Forelimb muscle (tissue), 1 donor: ENCODE results near the gene EHMT2. TPM values are rescaled to one million over a fixed set of nuclear protein-coding genes. Genes with fewer than 3 reads are reported as not detected.
"Not testable (repeated sequence)": the region's sequence is repeated elsewhere in the genome, so short reads cannot be mapped to it uniquely, and the experiment has no call there.

Experiments used
- DNase-seq: peaks from one replicate; pipeline ENCODE4 v3.0.0-alpha.2; 2013; ENCODE audit warnings: low read depth
- polyA plus RNA-seq: library from polyadenylated mRNA; unstranded; fragments of 120-200 nt; gene quantifications from one replicate; pipeline ENCODE4 v1.2.1, GENCODE V29; 2013; ENCODE audit not compliant: insufficient read length

Gene EHMT2
- polyA plus RNA-seq, 1 donor, result 29.3 TPM

- DNase-seq, result no peak
Observed at GRCh38 chr6:31871046-31871659, 26.3 kb downstream of the EHMT2 start.

GRCh38 chr6:31870385-31870921, 27.0 kb downstream of the EHMT2 start:
- no peak for DNase-seq

- no peak for DNase-seq
Observed at GRCh38 chr6:31869343-31869742, 28.2 kb downstream of the EHMT2 start.

GRCh38 chr6:31868658-31868971, 28.9 kb downstream of the EHMT2 start:
- not testable (repeated sequence) for DNase-seq

- DNase-seq, result no peak
Observed at GRCh38 chr6:31865205-31866118, 32.0 kb downstream of the EHMT2 start.

GRCh38 chr6:31864818-31865204, 32.7 kb downstream of the EHMT2 start:
- DNase-seq, result no peak

GRCh38 chr6:31864123-31864562, 33.4 kb downstream of the EHMT2 start:
- DNase-seq, result not testable (repeated sequence)

- DNase-seq, result peak; percentile 99
Observed at GRCh38 chr6:31862344-31863235, 34.9 kb downstream of the EHMT2 start, which contains the start of gene NEU1. TSS of gene NEU1 (minus strand) at chr6:31862821. CDS start at chr6:31862776, 45 bp downstream.

- no peak for DNase-seq
Observed at GRCh38 chr6:31861919-31862343, 35.6 kb downstream of the EHMT2 start.

- no peak for DNase-seq
Observed at GRCh38 chr6:31861150-31861549, 36.3 kb downstream of the EHMT2 start.

- no peak for DNase-seq
Observed at GRCh38 chr6:31860349-31860748, 37.1 kb downstream of the EHMT2 start.

GRCh38 chr6:31859923-31860322, 37.6 kb downstream of the EHMT2 start:
- DNase-seq, result no peak

GRCh38 chr6:31858707-31859106, 38.8 kb downstream of the EHMT2 start:
- DNase-seq, result no peak

- DNase-seq, result not testable (repeated sequence)
Observed at GRCh38 chr6:31857774-31858173, 39.7 kb downstream of the EHMT2 start.

- DNase-seq, result not testable (repeated sequence)
Observed at GRCh38 chr6:31851980-31852718, 45.3 kb downstream of the EHMT2 start.

- no peak for DNase-seq
Observed at GRCh38 chr6:31851485-31851832, 46.0 kb downstream of the EHMT2 start.

- no peak for DNase-seq
Observed at GRCh38 chr6:31850765-31851484, 46.6 kb downstream of the EHMT2 start.

- DNase-seq, result no peak
Observed at GRCh38 chr6:31847276-31847978, 50.1 kb downstream of the EHMT2 start.

GRCh38 chr6:31844507-31844906, 53.0 kb downstream of the EHMT2 start:
- no peak for DNase-seq

GRCh38 chr6:31842053-31842452, 55.4 kb downstream of the EHMT2 start:
- no peak for DNase-seq
